HG03039 (cell line): Measurements from ENCODE around the gene HYAL1.

ENCODE experiments used
- ATAC-seq: cut with Tn5 transposase; IDR thresholded peaks from one replicate; pipeline ENCODE4 v1.9.1; 2021; ENCODE audit warnings: mild to moderate bottlenecking, moderate library complexity; ENCODE audit not compliant: unreplicated experiment

The HYAL1 gene

GRCh38 chr3:50303013-50303815, at the start of gene HYAL1:
HYAL1 (minus strand) TSS chr3:50303574; CDS start chr3:50302956, 618 bp downstream.
- no peak for ATAC-seq

DNA sequence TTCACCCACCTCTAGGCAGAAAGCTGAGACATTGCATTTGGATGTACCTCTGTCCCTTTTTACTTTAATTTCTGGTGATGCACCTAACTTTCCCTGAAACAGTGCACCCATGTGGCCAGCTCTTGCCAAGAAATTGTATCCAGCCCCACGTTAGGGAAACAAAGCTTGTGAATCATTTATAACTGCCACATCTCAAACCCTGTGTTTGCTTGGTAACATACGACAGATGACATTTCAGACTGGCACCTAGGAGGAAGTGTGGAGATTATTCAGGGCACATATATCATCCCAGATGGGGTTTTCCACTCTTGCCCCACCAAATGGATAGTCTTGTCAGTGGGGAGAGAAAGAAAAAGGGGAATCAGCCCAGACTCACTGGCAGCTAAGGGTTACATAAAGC, 49.4 kb upstream of the HYAL1 start:
- no peak for ATAC-seq

DNA sequence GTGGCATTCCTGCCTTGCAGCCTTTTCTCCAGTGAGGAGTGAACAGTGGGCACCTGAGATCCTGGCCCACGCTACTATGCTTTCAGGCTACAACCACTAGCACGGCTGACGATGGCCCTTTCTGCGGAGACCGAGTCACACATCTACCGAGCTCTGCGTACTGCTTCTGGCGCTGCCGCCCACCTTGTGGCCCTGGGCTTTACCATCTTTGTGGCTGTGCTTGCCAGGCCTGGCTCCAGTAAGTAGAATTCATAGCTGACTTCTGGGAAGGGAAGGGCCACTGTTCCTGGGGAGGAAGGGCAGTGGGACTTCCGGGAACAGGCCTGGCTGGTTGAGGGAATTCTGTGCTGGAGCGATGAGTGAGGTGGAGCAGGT, 47.9 kb upstream of the HYAL1 start:
- ATAC-seq = no peak

DNA sequence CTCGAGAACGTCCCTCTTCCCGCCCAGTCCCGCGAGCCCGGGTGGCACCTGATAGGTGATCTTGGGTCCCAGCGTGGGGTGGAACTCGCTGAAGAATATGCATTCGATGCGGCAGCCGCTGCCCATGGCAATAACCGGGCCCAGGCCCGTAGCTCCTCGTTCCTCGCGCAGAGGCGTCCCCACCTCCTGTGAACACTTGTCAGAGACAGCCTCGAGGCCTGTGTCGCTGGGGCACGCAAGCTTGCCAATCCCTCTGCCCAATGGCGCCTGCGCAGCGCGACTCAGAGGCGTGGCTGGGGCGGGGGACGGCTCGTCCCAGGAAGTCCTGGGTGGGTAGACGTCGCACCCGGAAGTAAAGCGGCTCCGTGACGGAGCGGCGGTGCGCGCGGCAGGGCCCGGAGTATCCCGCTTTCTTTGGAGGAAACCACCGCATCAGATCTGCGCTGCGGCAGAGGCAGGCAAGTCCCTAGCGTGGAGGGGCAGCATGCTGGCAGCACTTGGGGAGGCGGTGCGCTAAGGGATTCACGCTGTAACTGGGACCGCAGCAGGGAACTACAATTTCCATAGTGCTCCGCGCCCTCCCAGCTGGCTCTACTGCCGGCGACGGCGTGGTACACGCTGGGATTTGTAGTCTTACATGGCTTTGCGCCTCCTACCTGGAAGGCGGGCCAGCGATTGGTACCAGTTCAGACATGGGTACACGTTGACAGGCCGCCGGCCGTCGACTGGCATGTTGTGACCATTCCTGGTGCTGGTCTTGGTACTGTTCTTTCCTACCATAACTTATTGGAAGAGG, 47.4 kb upstream of the HYAL1 start, which contains the start of the genes CYB561D2 and NPRL2:
TSS of gene CYB561D2 (plus strand) at position 336 of the 796 bp plus-strand sequence. CDS start 572 bp downstream, outside the sequence.
TSS of gene NPRL2 (minus strand) at position 249 of the 796 bp plus-strand sequence. CDS start at position 126, 123 bp downstream.
- peak; percentile 76 for ATAC-seq

GRCh38 chr3:50350213-50350526, 46.8 kb upstream of the HYAL1 start:
- no peak for ATAC-seq

- no peak for ATAC-seq
Observed at GRCh38 chr3:50347187-50347813, 43.9 kb upstream of the HYAL1 start.

DNA sequence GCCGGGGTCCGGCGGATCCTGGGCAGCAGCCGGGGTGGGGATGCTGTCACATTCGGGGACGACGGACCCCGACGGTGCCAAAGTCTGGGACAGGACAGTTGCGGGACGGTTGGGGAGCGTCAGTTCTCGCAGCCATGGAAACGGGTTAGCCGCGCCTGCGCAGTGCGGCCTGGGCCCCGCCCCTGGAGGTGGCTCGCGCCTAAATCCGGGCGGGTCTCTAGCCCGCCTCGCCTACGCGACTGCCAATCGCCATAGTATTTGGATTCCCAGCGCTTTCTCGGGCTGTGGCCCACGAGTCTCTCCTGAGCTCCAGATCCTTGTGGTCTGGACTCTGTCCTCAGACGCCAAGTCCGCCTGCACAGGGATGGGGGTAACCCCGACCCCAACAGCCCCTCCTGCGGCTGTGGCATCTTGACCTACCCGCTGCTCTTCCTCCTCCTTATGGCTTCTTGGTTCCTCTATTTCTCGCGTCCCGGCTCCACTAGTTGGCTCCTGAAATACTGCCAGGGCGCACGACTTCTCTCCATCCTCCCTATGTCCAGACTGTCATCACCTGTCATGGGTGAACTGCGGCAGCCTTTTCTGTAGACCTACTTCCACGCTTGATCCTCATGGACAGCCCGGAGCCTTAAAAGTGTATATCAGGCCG, 42.3 kb upstream of the HYAL1 start, which contains the start of gene ZMYND10:
TSS of gene ZMYND10 (minus strand) at position 147 of the 649 bp plus-strand sequence. CDS start 153 bp downstream, outside the sequence.
- ATAC-seq = no peak

- no peak for ATAC-seq
Observed at GRCh38 chr3:50345008-50345407, 41.6 kb upstream of the HYAL1 start.

DNA sequence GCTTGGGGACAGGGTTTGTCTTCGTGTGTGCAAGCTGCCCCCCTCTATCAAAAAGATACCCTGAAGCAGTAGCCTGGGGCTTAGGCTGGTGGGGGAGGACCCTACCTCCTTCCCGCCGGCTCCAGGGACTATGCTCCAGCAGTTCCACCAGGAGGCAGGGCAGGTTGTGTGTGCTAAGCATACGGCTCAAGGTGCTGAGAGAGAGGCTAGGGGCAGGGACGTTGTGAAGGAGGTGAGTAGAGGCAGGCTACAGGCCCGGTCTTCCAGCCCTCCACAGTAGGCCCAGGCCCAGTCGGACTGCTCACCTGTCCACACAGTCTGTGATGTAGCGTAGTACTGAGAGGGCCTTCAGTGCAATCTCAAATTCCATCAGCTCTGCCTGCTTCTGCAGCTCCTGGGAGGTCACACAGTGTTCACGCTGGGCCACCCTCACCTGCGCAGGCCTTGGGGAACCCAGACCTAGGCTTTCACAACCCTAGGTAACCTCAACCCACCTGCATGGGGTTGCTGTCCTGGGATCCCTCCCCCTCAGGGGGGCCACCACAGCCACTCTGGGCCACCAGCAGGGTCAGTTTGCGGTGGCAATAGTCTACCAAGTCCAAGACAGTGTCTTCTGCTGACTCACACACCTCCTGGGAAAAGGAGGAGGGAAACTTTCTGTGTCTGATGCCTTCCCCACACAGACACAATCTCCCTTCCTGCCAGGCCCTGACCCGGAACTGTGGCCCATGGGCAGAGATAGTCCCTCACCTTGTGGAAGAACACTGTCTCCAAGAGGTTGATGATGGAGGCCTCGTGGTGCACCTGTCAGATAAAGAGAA, 39.6 kb upstream of the HYAL1 start:
- ATAC-seq = no peak

DNA sequence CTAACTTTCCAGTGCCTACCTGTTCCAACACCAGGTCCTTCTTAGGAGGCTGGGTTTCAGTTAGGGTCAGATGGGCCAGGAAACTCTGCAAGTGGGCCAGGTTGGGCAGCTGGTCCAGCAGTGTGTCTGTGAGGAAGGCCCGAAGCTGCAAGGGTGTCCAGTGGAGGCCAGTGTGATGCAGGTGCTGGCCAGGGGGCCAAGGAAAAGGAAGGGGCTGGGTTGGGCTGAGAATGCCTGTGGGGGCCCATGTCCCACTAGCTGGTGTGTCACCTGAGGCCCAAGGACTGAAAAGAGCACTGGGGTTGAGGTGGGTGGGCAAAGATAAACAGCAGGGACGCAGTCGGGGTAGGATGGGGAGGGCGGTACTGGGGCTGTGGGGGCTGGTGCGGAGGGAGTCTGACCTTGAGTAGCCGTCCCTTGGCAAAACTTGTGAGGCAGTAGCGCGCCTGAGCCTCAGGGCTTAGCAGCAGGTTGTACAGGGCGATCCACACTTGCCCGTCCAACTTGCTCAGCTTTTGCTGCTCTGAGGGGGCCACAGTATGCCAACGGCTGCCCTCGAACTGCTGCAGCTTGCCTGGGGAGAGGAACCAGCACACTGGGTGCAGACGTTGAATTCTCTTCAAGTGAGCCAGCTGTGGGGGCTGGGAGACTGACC, 38.7 kb upstream of the HYAL1 start:
- ATAC-seq = no peak

DNA sequence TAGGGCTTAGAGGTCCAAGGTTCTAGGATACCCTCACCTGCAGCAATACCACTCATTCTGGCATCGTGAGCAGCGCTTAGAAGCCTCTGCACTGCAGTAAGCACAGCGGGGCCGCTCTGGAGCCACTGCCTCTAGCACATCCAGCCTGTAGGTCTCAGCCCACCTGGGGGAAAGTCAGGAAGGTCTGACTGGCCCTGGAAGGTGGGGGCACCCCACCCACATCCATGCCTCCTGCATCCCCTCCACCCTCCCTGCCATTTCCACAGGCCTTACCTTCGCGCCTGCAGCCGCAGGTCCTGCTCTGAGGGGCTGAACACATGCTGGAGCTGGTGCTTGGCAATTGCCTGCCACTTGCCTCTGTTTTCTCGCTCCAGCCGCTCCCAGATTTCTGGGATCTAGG, 38.2 kb upstream of the HYAL1 start:
- ATAC-seq = no peak

- ATAC-seq = no peak
Observed at GRCh38 chr3:50340448-50341329, 37.3 kb upstream of the HYAL1 start, which contains the start of gene RASSF1. RASSF1 (minus strand) TSS chr3:50340836; CDS start chr3:50340805, 31 bp downstream.

GRCh38 chr3:50340147-50340447, 36.7 kb upstream of the HYAL1 start:
- ATAC-seq = no peak

GRCh38 chr3:50339485-50340146, 36.2 kb upstream of the HYAL1 start:
- no peak for ATAC-seq

DNA sequence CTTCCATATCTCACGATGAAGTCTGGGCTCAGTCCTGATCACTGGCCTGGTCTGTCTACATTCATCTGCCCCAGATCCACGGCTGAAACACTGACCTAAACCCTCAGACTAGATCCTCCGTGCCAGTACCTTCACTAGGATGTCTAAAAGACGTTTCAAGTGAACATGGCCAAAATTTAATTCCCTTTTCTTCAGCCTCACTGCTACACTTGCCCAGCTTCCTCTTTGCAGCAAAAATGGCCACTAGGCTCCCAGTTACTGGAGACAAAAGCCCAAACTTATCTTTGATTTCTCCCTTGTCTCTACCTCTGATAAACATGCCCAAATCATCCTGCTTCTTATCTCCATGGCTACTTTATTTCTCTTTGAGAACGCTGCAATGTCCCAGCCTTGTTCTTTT, 35.6 kb upstream of the HYAL1 start:
- no peak for ATAC-seq

- ATAC-seq = peak; percentile 70
Observed at GRCh38 chr3:50337175-50337861, 33.9 kb upstream of the HYAL1 start.

GRCh38 chr3:50336452-50337174, 33.2 kb upstream of the HYAL1 start:
- ATAC-seq = peak; percentile 34
